Stomach smooth muscle (tissue), 2 donors: Measurements from ENCODE around the gene AVPR2.

Source experiments
- H3K27ac ChIP-seq: one replicate; pipeline ENCODE4 v1.7.0; 2013; ENCODE audit warnings: mild to moderate bottlenecking, low read length, inconsistent platforms
- H3K27me3 ChIP-seq, 2 donors: one replicate each; pipeline ENCODE4 v1.7.0; 2013; ENCODE audit warnings: low read length in 2 of 2; ENCODE audit not compliant: insufficient read depth in 2 of 2, control insufficient read depth in 1 of 2
- H3K36me3 ChIP-seq, 2 donors: one replicate each; pipeline ENCODE4 v1.7.0; 2013; ENCODE audit warnings: low read length in 2 of 2; ENCODE audit not compliant: control insufficient read depth in 2 of 2, insufficient read depth in 2 of 2
- H3K4me1 ChIP-seq: one replicate; pipeline ENCODE4 v1.7.0; 2013; ENCODE audit warnings: low read length; ENCODE audit not compliant: control insufficient read depth, insufficient read depth
- H3K4me3 ChIP-seq, 2 donors: one replicate each; pipeline ENCODE4 v1.7.0; 2013; ENCODE audit warnings: low read length in 2 of 2
- H3K9ac ChIP-seq, 2 donors: one replicate each; pipeline ENCODE4 v1.7.0; 2013; ENCODE audit warnings: low read length in 2 of 2, mild to moderate bottlenecking in 1 of 2
- H3K9me3 ChIP-seq, 2 donors: one replicate each; pipeline ENCODE4 v1.7.0; 2013; ENCODE audit warnings: low read length in 2 of 2; ENCODE audit not compliant: control insufficient read depth in 2 of 2
- donor health status: healthy.
- donor health status: Pancreatic carcinoma.

Gene AVPR2

GRCh38 chrX:153906126-153906917, 1.8 kb downstream of the AVPR2 start:
- Histone ChIP-seq H3K36me3 (no peaks in the 10 kb centered on the region), H3K4me3 (no peak overlapping the region), H3K9ac (no peak overlapping the region), H3K27ac (no peak overlapping the region), H3K27me3 (peaks cover 0 to 10% of the 10 kb centered on the region in 2 donors), H3K9me3 (no peaks in the 10 kb centered on the region), H3K4me1 (peaks cover 5% of the 10 kb centered on the region)

- Histone ChIP-seq H3K9me3 (no peaks in the 10 kb centered on the region), H3K27ac (no peak overlapping the region), H3K9ac (no peak overlapping the region), H3K36me3 (no peaks in the 10 kb centered on the region), H3K4me3 (no peak overlapping the region), H3K27me3 (peaks cover 0 to 10% of the 10 kb centered on the region in 2 donors), H3K4me1 (peaks cover 5% of the 10 kb centered on the region)
Measured at GRCh38 chrX:153907456-153907855, 3.0 kb downstream of the AVPR2 start.

- Histone ChIP-seq H3K4me3 (no peak overlapping the region), H3K4me1 (peaks cover 1% of the 10 kb centered on the region), H3K27ac (no peak overlapping the region), H3K9ac (no peak overlapping the region), H3K36me3 (no peaks in the 10 kb centered on the region), H3K27me3 (peaks cover 0 to 9% of the 10 kb centered on the region in 2 donors), H3K9me3 (no peaks in the 10 kb centered on the region)
Measured at GRCh38 chrX:153908219-153908860, 3.9 kb downstream of the AVPR2 start.

GRCh38 chrX:153909024-153909979, 4.8 kb downstream of the AVPR2 start:
- Histone ChIP-seq H3K27ac (no peak overlapping the region), H3K27me3 (peaks cover 0 to 11% of the 10 kb centered on the region in 2 donors), H3K4me3 (no peak overlapping the region), H3K9ac (no peak overlapping the region), H3K36me3 (no peaks in the 10 kb centered on the region), H3K4me1 (no peaks in the 10 kb centered on the region), H3K9me3 (no peaks in the 10 kb centered on the region)

GRCh38 chrX:153909980-153910360, 5.5 kb downstream of the AVPR2 start:
- Histone ChIP-seq H3K36me3 (no peaks in the 10 kb centered on the region), H3K9ac (no peak overlapping the region), H3K27me3 (peaks cover 0 to 11% of the 10 kb centered on the region in 2 donors), H3K4me3 (no peak overlapping the region), H3K9me3 (no peaks in the 10 kb centered on the region), H3K4me1 (no peaks in the 10 kb centered on the region), H3K27ac (no peak overlapping the region)

- H3K9me3 ChIP-seq: no peaks in the 10 kb centered on the region
- H3K4me1 ChIP-seq: no peaks in the 10 kb centered on the region
- H3K4me3 ChIP-seq: no peak overlapping the region
- H3K27me3 ChIP-seq: peaks cover 0 to 11% of the 10 kb centered on the region in 2 donors
- no peak overlapping the region for H3K9ac ChIP-seq
- no peaks in the 10 kb centered on the region for H3K36me3 ChIP-seq
- no peak overlapping the region for H3K27ac ChIP-seq
Measured at GRCh38 chrX:153910446-153910845, 6.0 kb downstream of the AVPR2 start.

- H3K36me3 ChIP-seq: no peaks in the 10 kb centered on the region
- H3K4me1 ChIP-seq: no peaks in the 10 kb centered on the region
- H3K9me3 ChIP-seq: no peaks in the 10 kb centered on the region
- peaks cover 0 to 9% of the 10 kb centered on the region in 2 donors for H3K27me3 ChIP-seq
- no peak overlapping the region for H3K9ac ChIP-seq
- H3K27ac ChIP-seq: no peak overlapping the region
- H3K4me3 ChIP-seq: no peak overlapping the region
Measured at GRCh38 chrX:153911798-153912197, 7.3 kb downstream of the AVPR2 start.

- Histone ChIP-seq H3K9ac (no peak overlapping the region), H3K36me3 (no peaks in the 10 kb centered on the region), H3K4me1 (no peaks in the 10 kb centered on the region), H3K27ac (no peak overlapping the region), H3K27me3 (peaks cover 0 to 9% of the 10 kb centered on the region in 2 donors), H3K4me3 (no peak overlapping the region), H3K9me3 (no peaks in the 10 kb centered on the region)
Measured at GRCh38 chrX:153913211-153913610, 8.7 kb downstream of the AVPR2 start.

- H3K27me3 ChIP-seq: peaks cover 0 to 8% of the 10 kb centered on the region in 2 donors
- no peaks in the 10 kb centered on the region for H3K4me1 ChIP-seq
- H3K36me3 ChIP-seq: no peaks in the 10 kb centered on the region
Measured at GRCh38 chrX:153913701-153914100, 9.2 kb downstream of the AVPR2 start.

GRCh38 chrX:153917869-153918268, 13.4 kb downstream of the AVPR2 start:
- Histone ChIP-seq H3K4me1 (peaks cover 13% of the 10 kb centered on the region), H3K27ac (no peak overlapping the region), H3K9ac (no peak overlapping the region), H3K27me3 (peaks cover 0 to 4% of the 10 kb centered on the region in 2 donors), H3K4me3 (no peak overlapping the region), H3K9me3 (no peaks in the 10 kb centered on the region), H3K36me3 (no peaks in the 10 kb centered on the region)

More at GRCh38 chrX:153913701-153914100, 9.2 kb downstream of the AVPR2 start:
- H3K4me3 ChIP-seq: no peak overlapping the region
- no peak overlapping the region for H3K27ac ChIP-seq
- no peaks in the 10 kb centered on the region for H3K9me3 ChIP-seq
- H3K9ac ChIP-seq: no peak overlapping the region
